ENCODE data around the gene PRSS21. TPM values are rescaled to one million over a fixed set of nuclear protein-coding genes. Genes with fewer than 3 reads are reported as not detected.
A peak's percentile ranks its signal among the peaks of the same experiment; 100 is the strongest.

The PRSS21 gene
- polyA plus RNA-seq, 3 donors: 2.1 to 9.0 (median 3.1) TPM

DNA sequence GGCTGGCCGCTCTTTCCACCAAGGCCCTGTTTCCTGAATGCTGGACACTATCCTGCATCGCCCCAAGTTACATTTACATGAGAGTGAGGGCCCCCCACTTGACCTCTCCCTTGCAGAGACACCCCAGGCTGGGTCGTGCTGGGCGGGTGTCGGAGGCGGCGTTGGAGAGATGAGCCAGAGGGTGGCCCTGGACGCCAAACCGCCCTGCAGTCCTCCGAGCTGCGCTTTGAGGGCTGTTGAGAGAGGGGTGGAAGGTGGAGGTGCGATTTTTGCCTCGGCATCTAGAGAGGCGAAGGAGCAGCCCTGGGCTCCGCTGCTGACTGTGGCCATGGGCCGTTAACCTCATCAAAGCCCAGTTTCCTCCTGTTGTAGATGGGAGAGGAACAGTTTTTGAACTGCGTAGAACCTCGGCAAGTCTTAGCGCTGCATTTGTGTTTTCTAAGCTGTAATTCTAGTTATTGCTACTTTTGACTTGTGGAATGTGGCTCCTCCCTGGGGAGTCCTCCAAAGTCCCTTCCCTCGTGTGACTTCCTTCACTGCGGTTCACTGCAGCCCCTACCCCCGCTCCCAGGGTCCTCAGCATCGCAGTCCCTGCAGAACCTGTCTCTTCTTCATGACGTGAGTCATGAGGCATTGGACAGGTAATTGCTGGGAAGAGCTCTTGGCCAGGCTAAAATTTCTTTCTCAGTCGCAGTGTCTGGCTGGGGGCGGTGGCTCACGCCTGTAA, 39.0 kb upstream of the PRSS21 start:
- H3K9me3 Mint-ChIP-seq: peaks cover 0 to 3% (median 0%) of the 10 kb centered on the region in 7 donors
- Histone ChIP-seq H3K4me2 (replicated peaks; ENCODE audit: extremely low read depth, low read length, poor library complexity, severe bottlenecking) (peak overlapping the region; percentile 94), H3K9me3 (replicated peaks in 1 of 2; ENCODE audit: control insufficient read depth in 1 of 2, insufficient read depth in 1 of 2, low read length in 2 of 2) (no peaks in the 10 kb centered on the region), H3K27ac (ENCODE audit: low read depth in 1 of 2, low read length in 2 of 2) (peak overlapping the region; percentile 92 to 99), H3K9ac (ENCODE audit: insufficient read depth, low read length, poor library complexity, severe bottlenecking) (peak overlapping the region; percentile 100), H3K36me3 (replicated peaks in 1 of 2; ENCODE audit: control insufficient read depth in 1 of 2, insufficient read depth in 2 of 2, low read length in 2 of 2) (peaks cover 15 to 20% of the 10 kb centered on the region in 2 donors), H3K27me3 (ENCODE audit: control insufficient read depth in 2 of 2, insufficient read depth in 2 of 2, low read length in 2 of 2) (no peaks in the 10 kb centered on the region), H3K4me3 (replicated peaks in 1 of 3; ENCODE audit: low read depth in 2 of 3, low read length in 3 of 3) (peak overlapping the region; percentile 73 to 98 (median 97)), H4K20me1 (ENCODE audit: insufficient read depth, low read length) (peaks cover 35% of the 10 kb centered on the region), H2AFZ (ENCODE audit: insufficient read depth, low read depth, low read length, poor library complexity, severe bottlenecking) (peak overlapping the region; percentile 96), H3K4me1 (ENCODE audit: control insufficient read depth in 1 of 2, insufficient read depth in 2 of 2, low read length in 2 of 2) (peaks cover 32 to 37% of the 10 kb centered on the region in 2 donors), H3K79me2 (ENCODE audit: insufficient read depth, low read length) (peaks cover 41% of the 10 kb centered on the region)
- 2% methylated on average over 17 of the region's 27 CpGs for WGBS (ENCODE audit: insufficient coverage)
- H3K36me3 Mint-ChIP-seq: peaks cover 21 to 30% of the 10 kb centered on the region in 2 donors
- peak overlapping the region; percentile 91 to 97 for H3K4me3 Mint-ChIP-seq
- no peak for DNase-seq
- TF ChIP-seq, protein P1, sequence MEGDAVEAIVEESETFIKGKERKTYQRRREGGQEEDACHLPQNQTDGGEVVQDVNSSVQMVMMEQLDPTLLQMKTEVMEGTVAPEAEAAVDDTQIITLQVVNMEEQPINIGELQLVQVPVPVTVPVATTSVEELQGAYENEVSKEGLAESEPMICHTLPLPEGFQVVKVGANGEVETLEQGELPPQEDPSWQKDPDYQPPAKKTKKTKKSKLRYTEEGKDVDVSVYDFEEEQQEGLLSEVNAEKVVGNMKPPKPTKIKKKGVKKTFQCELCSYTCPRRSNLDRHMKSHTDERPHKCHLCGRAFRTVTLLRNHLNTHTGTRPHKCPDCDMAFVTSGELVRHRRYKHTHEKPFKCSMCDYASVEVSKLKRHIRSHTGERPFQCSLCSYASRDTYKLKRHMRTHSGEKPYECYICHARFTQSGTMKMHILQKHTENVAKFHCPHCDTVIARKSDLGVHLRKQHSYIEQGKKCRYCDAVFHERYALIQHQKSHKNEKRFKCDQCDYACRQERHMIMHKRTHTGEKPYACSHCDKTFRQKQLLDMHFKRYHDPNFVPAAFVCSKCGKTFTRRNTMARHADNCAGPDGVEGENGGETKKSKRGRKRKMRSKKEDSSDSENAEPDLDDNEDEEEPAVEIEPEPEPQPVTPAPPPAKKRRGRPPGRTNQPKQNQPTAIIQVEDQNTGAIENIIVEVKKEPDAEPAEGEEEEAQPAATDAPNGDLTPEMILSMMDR (IDR thresholded peaks at IDR 0.05): no peak
- peaks cover 37% of the 10 kb centered on the region for H3K4me1 Mint-ChIP-seq
- H3K27me3 Mint-ChIP-seq (ENCODE audit: low read depth in 3 of 3): peaks cover 0 to 14% (median 6%) of the 10 kb centered on the region in 3 donors
- peak overlapping the region; percentile 93 to 98 (median 96) for H3K27ac Mint-ChIP-seq
- intact Hi-C loops (cut with micrococcal nuclease): loop anchor here in 1 of 2 donors (1.0 to 5.0 kb wide), 2 partner anchors 8 to 244 kb away; partner anchors contain the start of genes HCFC1R1, THOC6 and TNFRSF12A

DNA sequence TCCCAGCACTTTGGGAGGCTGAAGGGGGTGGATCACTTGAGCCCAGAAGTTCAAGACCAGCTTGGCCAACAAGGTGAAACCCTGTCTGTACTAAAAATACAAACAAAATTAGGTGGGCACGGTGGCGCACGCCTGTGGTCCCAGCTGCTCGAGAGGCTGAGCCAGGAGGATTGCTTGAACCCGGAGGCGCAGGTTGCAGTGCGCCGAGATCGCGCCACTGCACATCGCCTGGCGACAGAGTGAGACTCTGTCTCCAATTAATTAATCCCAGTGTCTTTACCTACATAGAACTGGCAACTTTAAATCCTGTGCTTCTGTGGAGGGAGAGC, 38.4 kb upstream of the PRSS21 start:
- no peak for DNase-seq
- 89% methylated on average over 6 of the region's 12 CpGs for WGBS (ENCODE audit: insufficient coverage)
- H3K27me3 ChIP-seq (ENCODE audit: control insufficient read depth in 2 of 2, insufficient read depth in 2 of 2, low read length in 2 of 2): no peaks in the 10 kb centered on the region
- peak overlapping the region; percentile 94 for H3K4me2 ChIP-seq (replicated peaks; ENCODE audit: extremely low read depth, low read length, poor library complexity, severe bottlenecking)
- no peaks in the 10 kb centered on the region for H3K9me3 ChIP-seq (replicated peaks in 1 of 2; ENCODE audit: control insufficient read depth in 1 of 2, insufficient read depth in 1 of 2, low read length in 2 of 2)
- peaks cover 41% of the 10 kb centered on the region for H3K79me2 ChIP-seq (ENCODE audit: insufficient read depth, low read length)
- H3K27ac ChIP-seq (ENCODE audit: low read depth in 1 of 2, low read length in 2 of 2): peak overlapping the region in 1 of 2 donors; percentile 99
- TF ChIP-seq, protein P1 (IDR thresholded peaks at IDR 0.05): no peak
- H4K20me1 ChIP-seq (ENCODE audit: insufficient read depth, low read length): peaks cover 30% of the 10 kb centered on the region
- peaks cover 32 to 37% of the 10 kb centered on the region in 2 donors for H3K4me1 ChIP-seq (ENCODE audit: control insufficient read depth in 1 of 2, insufficient read depth in 2 of 2, low read length in 2 of 2)
- H3K27ac Mint-ChIP-seq: peak overlapping the region in 6 of 7 donors; percentile 54 to 98 (median 96)
- peak overlapping the region; percentile 100 for H3K9ac ChIP-seq (ENCODE audit: insufficient read depth, low read length, poor library complexity, severe bottlenecking)
- H3K27me3 Mint-ChIP-seq (ENCODE audit: low read depth in 3 of 3): peaks cover 0 to 16% (median 8%) of the 10 kb centered on the region in 3 donors
- H3K4me1 Mint-ChIP-seq: peaks cover 37% of the 10 kb centered on the region
- H3K4me3 Mint-ChIP-seq: peak overlapping the region; percentile 91 to 97
- intact Hi-C loops (cut with micrococcal nuclease): loop anchor here in 1 of 2 donors (1.0 to 5.0 kb wide), 2 partner anchors 8 to 244 kb away; partner anchors contain the start of genes HCFC1R1, THOC6 and TNFRSF12A
- H2AFZ ChIP-seq (ENCODE audit: insufficient read depth, low read depth, low read length, poor library complexity, severe bottlenecking): peak overlapping the region; percentile 96
- peak overlapping the region in 1 of 3 experiments; percentile 98 for H3K4me3 ChIP-seq (replicated peaks in 1 of 3; ENCODE audit: low read depth in 2 of 3, low read length in 3 of 3)
- peaks cover 11 to 15% of the 10 kb centered on the region in 2 donors for H3K36me3 ChIP-seq (replicated peaks in 1 of 2; ENCODE audit: control insufficient read depth in 1 of 2, insufficient read depth in 2 of 2, low read length in 2 of 2)
- peaks cover 0 to 3% (median 0%) of the 10 kb centered on the region in 7 donors for H3K9me3 Mint-ChIP-seq
- peaks cover 17 to 25% of the 10 kb centered on the region in 2 donors for H3K36me3 Mint-ChIP-seq
